ENCODE results near the gene KIF18A. TPM values are rescaled to one million over a fixed set of nuclear protein-coding genes. Genes with fewer than 3 reads are reported as not detected.

KIF18A gene
- polyA plus RNA-seq, 1 donor (not counting 4 experiments of a cell fraction or from before 2014, with no cell fraction given) = 6.1 TPM

- no peaks in the 10 kb centered on the region for H3K79me2 ChIP-seq (ENCODE audit: control insufficient read depth, insufficient read depth, low read length)
- H3K9me3 ChIP-seq (ENCODE audit: control insufficient read depth, low read depth, low read length) = no peaks in the 10 kb centered on the region
- H2AFZ ChIP-seq (ENCODE audit: control insufficient read depth, low read length) = no peak overlapping the region
- dilution Hi-C loops (cut with MboI; ENCODE audit: extremely low pct_ligation_motif_present, low sequenced_read_pairs) = no loop called here
- H3K4me3 ChIP-seq (ENCODE audit: control insufficient read depth in 2 of 3, extremely low read depth in 1 of 3, insufficient read depth in 2 of 3, low read depth in 1 of 3, low read length in 3 of 3) = no peak overlapping the region
- H3K36me3 ChIP-seq (ENCODE audit: control insufficient read depth in 2 of 2, extremely low read depth in 1 of 2, insufficient read depth in 2 of 2, low read length in 2 of 2) = no peaks in the 10 kb centered on the region
- H3K4me1 ChIP-seq (ENCODE audit: control insufficient read depth, extremely low read depth, insufficient read depth, low read length) = no peaks in the 10 kb centered on the region
- DNase-seq (ENCODE audit: low read depth, low spot score) = no peak
- TF ChIP-seq EZH2 (IDR thresholded peaks at IDR 0.05; ENCODE audit: low read length) = no peak
- no peak for TF ChIP-seq CTCF (optimal IDR thresholded peaks at IDR 0.05 in 1 of 3, IDR thresholded peaks at IDR 0.05 in 1 of 3, conservative IDR thresholded peaks at IDR 0.05 in 1 of 3; ENCODE audit: extremely low read depth in 1 of 3, insufficient read depth in 2 of 3, low read length in 3 of 3)
- H3K27ac ChIP-seq (ENCODE audit: control insufficient read depth, insufficient read depth, low read length) = no peak overlapping the region
- FAIRE-seq = no peak
- H3K9ac ChIP-seq (ENCODE audit: control insufficient read depth, extremely low read depth, insufficient read depth, low read length) = no peak overlapping the region
- H3K9me1 ChIP-seq (ENCODE audit: control insufficient read depth, extremely low read depth, insufficient read depth, low read length) = no peaks in the 10 kb centered on the region
- H3K27me3 ChIP-seq (ENCODE audit: control insufficient read depth, extremely low read depth, insufficient read depth, low read length) = no peaks in the 10 kb centered on the region
- no peak overlapping the region for H3K4me2 ChIP-seq (ENCODE audit: control insufficient read depth, extremely low read depth, insufficient read depth, low read depth, low read length)
- H4K20me1 ChIP-seq (ENCODE audit: control insufficient read depth, extremely low read depth, insufficient read depth, low read length) = no peaks in the 10 kb centered on the region
Measured at GRCh38 chr11:28009388-28009787, 98.6 kb downstream of the KIF18A start.

- Histone ChIP-seq H4K20me1 (ENCODE audit: control insufficient read depth, extremely low read depth, insufficient read depth, low read length) (no peaks in the 10 kb centered on the region), H2AFZ (ENCODE audit: control insufficient read depth, low read length) (no peak overlapping the region), H3K27ac (ENCODE audit: control insufficient read depth, insufficient read depth, low read length) (no peak overlapping the region), H3K4me2 (ENCODE audit: control insufficient read depth, extremely low read depth, insufficient read depth, low read depth, low read length) (no peak overlapping the region), H3K4me1 (ENCODE audit: control insufficient read depth, extremely low read depth, insufficient read depth, low read length) (no peaks in the 10 kb centered on the region), H3K27me3 (ENCODE audit: control insufficient read depth, extremely low read depth, insufficient read depth, low read length) (no peaks in the 10 kb centered on the region), H3K36me3 (ENCODE audit: control insufficient read depth in 2 of 2, extremely low read depth in 1 of 2, insufficient read depth in 2 of 2, low read length in 2 of 2) (no peaks in the 10 kb centered on the region), H3K4me3 (ENCODE audit: control insufficient read depth in 2 of 3, extremely low read depth in 1 of 3, insufficient read depth in 2 of 3, low read depth in 1 of 3, low read length in 3 of 3) (no peak overlapping the region), H3K9me3 (ENCODE audit: control insufficient read depth, low read depth, low read length) (peaks cover 4% of the 10 kb centered on the region), H3K9ac (ENCODE audit: control insufficient read depth, extremely low read depth, insufficient read depth, low read length) (no peak overlapping the region), H3K79me2 (ENCODE audit: control insufficient read depth, insufficient read depth, low read length) (no peaks in the 10 kb centered on the region), H3K9me1 (ENCODE audit: control insufficient read depth, extremely low read depth, insufficient read depth, low read length) (no peaks in the 10 kb centered on the region)
- dilution Hi-C loops (cut with MboI; ENCODE audit: extremely low pct_ligation_motif_present, low sequenced_read_pairs) = no loop called here
- TF ChIP-seq EZH2 (IDR thresholded peaks at IDR 0.05; ENCODE audit: low read length) (no peak), CTCF (optimal IDR thresholded peaks at IDR 0.05 in 1 of 3, IDR thresholded peaks at IDR 0.05 in 1 of 3, conservative IDR thresholded peaks at IDR 0.05 in 1 of 3; ENCODE audit: extremely low read depth in 1 of 3, insufficient read depth in 2 of 3, low read length in 3 of 3) (no peak)
- no peak for DNase-seq (ENCODE audit: low read depth, low spot score)
- FAIRE-seq = no peak
Measured at GRCh38 chr11:28003615-28004014, 104.3 kb downstream of the KIF18A start.

Measured in keratinocyte (primary cell).